Gastrocnemius medialis (tissue), 4 donors: ENCODE data around the gene LARP4. TPM values are rescaled to one million over a fixed set of nuclear protein-coding genes. Genes with fewer than 3 reads are reported as not detected.

Experiments used
- ATAC-seq, 2 donors: fragments of 150-250 bp; one replicate each; pipeline ENCODE4 v1.9.1; 2016
- DNase-seq, 2 donors: peaks; one replicate each; pipeline ENCODE4 v3.0.0-alpha.2; 2019
- H3K27ac ChIP-seq, 4 donors: fragments of 200-600 bp; sonication (generic); 1 replicate in 1 of 4; 2 replicates in 3 of 4; pipeline ENCODE4 v1.5.1; 2016 to 2018; ENCODE audit warnings: mild to moderate bottlenecking in 2 of 4, moderate library complexity in 1 of 4
- H3K27me3 ChIP-seq, 3 donors: fragments of 200-600 bp; sonication (generic) in 2 of 3; 1 replicate in 1 of 3; 2 replicates in 2 of 3; pipeline versions ENCODE4 v1.5.1 to v1.6.0; 2016 to 2019; ENCODE audit warnings: mild to moderate bottlenecking in 1 of 3, moderate library complexity in 1 of 3
- H3K36me3 ChIP-seq, 2 donors: fragments of 200-600 bp; sonication (generic) in 1 of 2; one replicate each; pipeline ENCODE4 v1.5.1; 2017 to 2018
- H3K4me1 ChIP-seq, 2 donors: fragments of 200-600 bp; sonication (generic) in 1 of 2; one replicate each; pipeline ENCODE4 v1.5.1; 2016 to 2017; ENCODE audit warnings: mild to moderate bottlenecking in 2 of 2
- H3K4me3 ChIP-seq, 4 donors: fragments of 200-600 bp; sonication (generic) in 3 of 4; 1 replicate in 1 of 4; 2 replicates in 3 of 4; pipeline ENCODE4 v1.5.1; 2016 to 2019; ENCODE audit warnings: mild to moderate bottlenecking in 2 of 4
- H3K9me3 ChIP-seq, 3 donors: fragments of 200-600 bp; sonication (generic) in 2 of 3; 1 replicate in 1 of 3; 2 replicates in 2 of 3; pipeline ENCODE4 v1.5.1; 2016 to 2019
- POLR2A ChIP-seq, 2 donors: fragments of 450-650 bp; IDR thresholded peaks; one replicate each; pipeline ENCODE4 v1.6.1; 2017; ENCODE audit warnings: antibody characterized with exemption in 2 of 2, mild to moderate bottlenecking in 2 of 2, moderate library complexity in 2 of 2
- in situ Hi-C, 4 donors: fragments of 200-750 bp; cut with MboI; loops; one replicate each; pipeline versions ENCODE4 v1.15.0 to v1.8.0; 2017; ENCODE audit warnings: low sequenced_read_pairs in 4 of 4
- intact Hi-C: fragments of 100-400 bp; cut with DNase I; formaldehyde crosslinking; loops from one replicate; pipeline ENCODE4 v1.15.1; 2023; ENCODE audit warnings: low total_unique reads
- total RNA-seq, 4 donors: library from RNA; depleted of rRNA; stranded (reverse); fragments of >200 nt; gene quantifications; one replicate each; pipeline versions ENCODE4 v1.1.0 to v1.2.3, GENCODE V29; 2016
- TF ChIP-seq, protein P1 (sequence below), 5 experiments: fragments of 450-650 bp in 3 of 5; fragments of 200-600 bp in 2 of 5; sonication (generic) in 2 of 5; IDR thresholded peaks in 4 of 5; conservative IDR thresholded peaks in 1 of 5; 1 replicate in 4 of 5; 2 replicates in 1 of 5; pipeline ENCODE4 v1.5.1; 2016 to 2019; ENCODE audit warnings: antibody characterized with exemption in 5 of 5, mild to moderate bottlenecking in 3 of 5, moderate library complexity in 3 of 5

LARP4 gene
- 10 to 100 TPM; 32.7 to 70.2 (median 42.4) TPM for total RNA-seq

DNA sequence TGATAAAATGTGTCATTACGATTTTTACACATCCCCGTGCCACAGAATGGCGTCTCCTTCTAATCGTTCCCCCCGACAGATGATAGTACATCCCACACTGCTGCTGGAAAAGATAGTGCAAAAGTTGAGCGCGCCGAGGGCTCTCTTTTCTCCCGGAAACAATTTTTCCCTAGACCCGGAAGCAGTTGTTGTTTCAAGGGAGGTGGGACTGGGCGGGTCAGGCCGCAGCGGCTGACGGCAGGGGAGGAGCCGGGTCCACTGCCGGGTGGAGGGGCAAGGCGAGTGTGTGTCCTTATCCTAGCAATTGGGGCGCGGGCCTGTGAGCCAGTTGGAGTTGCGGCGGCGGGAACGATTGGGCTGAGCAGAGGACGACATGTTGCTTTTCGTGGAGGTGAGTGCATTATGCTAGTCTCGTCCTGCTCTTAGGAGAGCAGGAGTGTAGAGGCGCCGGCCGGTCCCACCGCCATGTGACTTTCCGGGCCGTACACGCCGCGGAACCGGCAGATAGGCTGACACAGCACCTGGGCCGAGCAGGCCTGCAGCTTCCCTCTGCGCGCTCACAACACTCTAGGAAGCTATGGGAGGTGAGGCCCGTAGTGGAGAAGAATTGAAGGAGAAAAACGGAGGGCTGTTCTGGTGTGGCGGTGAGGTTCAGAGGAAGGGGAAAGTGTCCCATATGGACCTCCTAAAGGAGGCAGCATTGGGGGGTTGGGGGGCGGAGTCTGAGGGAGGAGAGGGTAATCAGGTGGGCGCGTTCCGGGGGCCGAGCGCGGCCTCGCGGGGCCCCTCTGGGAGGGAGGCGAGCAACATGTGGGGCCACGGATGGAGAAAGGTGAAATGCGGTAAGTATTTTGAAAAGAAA, at the start of gene LARP4:
Gene LARP4 (plus strand): TSS at position 248 of the 862 bp plus-strand sequence. CDS start 126 bp downstream, at position 374.
- Histone ChIP-seq H3K4me3 (peak within 1 kb of the TSS; percentile 75 to 93 (median 83)), H3K36me3 (no peaks in the 10 kb centered on the region), H3K9me3 (no peaks in the 10 kb centered on the region), H3K27ac (peak within 1 kb of the TSS; percentile 92 to 98 (median 96)), H3K27me3 (no peaks in the 10 kb centered on the region), H3K4me1 (peaks cover 20 to 24% of the 10 kb centered on the region in 2 donors)
- peak; percentile 91 to 93 for DNase-seq
- in situ Hi-C loops (no loop called here), intact Hi-C loops (loop anchor here (5.0 kb wide), 3 partner anchors 119 to 289 kb away; partner anchors contain the start of genes COX14 and LIMA1)
- ATAC-seq: peak; percentile 94 to 95
- TF ChIP-seq POLR2A (IDR thresholded peaks at IDR 0.05): peak; percentile 95 to 96
- TF ChIP-seq, protein P1, sequence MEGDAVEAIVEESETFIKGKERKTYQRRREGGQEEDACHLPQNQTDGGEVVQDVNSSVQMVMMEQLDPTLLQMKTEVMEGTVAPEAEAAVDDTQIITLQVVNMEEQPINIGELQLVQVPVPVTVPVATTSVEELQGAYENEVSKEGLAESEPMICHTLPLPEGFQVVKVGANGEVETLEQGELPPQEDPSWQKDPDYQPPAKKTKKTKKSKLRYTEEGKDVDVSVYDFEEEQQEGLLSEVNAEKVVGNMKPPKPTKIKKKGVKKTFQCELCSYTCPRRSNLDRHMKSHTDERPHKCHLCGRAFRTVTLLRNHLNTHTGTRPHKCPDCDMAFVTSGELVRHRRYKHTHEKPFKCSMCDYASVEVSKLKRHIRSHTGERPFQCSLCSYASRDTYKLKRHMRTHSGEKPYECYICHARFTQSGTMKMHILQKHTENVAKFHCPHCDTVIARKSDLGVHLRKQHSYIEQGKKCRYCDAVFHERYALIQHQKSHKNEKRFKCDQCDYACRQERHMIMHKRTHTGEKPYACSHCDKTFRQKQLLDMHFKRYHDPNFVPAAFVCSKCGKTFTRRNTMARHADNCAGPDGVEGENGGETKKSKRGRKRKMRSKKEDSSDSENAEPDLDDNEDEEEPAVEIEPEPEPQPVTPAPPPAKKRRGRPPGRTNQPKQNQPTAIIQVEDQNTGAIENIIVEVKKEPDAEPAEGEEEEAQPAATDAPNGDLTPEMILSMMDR (IDR thresholded peaks at IDR 0.05 in 4 of 5, conservative IDR thresholded peaks at IDR 0.05 in 1 of 5): no peak

DNA sequence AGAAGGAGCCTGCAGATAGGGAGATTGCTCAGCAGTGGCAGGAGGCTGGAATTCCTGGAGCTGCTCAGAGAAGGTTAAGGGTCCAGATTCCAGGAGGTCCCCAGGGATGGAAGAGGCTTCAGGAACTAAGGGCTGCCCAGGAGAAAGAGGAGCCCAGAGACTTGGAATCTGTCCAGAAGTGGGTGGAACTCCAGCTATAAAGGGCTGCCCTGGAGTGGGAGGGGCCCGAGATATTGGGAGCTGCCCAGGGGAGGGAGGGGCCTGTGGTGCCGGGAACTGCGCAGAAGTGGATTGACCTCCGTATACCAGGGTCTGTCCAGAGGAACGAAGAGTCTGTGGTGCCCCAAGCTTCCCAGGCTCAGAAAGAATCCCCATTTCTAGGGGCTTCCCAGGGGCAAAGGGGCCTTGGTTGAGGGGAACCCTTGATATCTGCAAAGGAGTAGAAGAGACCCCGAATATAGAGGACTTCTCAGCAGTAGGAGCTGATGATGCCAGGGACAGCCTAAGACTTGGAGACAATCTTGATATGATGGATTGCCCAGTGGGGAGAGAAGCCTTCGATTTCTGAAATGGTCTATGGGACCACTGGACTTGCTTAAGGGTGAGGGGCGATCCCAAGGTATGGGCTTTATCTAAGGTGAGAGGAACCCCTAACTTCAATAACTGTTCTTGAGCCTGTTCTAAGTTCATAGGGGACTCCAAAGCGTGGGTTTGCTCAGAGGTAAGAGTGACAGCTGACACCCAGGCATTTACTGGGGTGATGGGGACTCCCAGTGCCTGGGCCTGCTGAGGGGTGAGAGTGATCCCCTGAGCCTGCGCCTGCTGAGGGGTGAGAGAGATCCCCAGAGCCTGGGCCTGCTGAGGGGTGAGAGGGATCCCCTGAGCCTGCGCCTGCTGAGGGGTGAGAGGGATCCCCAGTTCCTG, 49.3 kb upstream of the LARP4 start:
- DNase-seq (no peak), ATAC-seq (no peak)
- Histone ChIP-seq H3K9me3 (no peaks in the 10 kb centered on the region), H3K27me3 (no peaks in the 10 kb centered on the region), H3K27ac (no peak overlapping the region), H3K4me1 (no peaks in the 10 kb centered on the region), H3K4me3 (no peak overlapping the region), H3K36me3 (no peaks in the 10 kb centered on the region)
- intact Hi-C loops: no loop called here
- in situ Hi-C loops: no loop called here
- TF ChIP-seq, protein P1 (IDR thresholded peaks at IDR 0.05 in 4 of 5, conservative IDR thresholded peaks at IDR 0.05 in 1 of 5): no peak
- TF ChIP-seq POLR2A (IDR thresholded peaks at IDR 0.05): no peak

DNA sequence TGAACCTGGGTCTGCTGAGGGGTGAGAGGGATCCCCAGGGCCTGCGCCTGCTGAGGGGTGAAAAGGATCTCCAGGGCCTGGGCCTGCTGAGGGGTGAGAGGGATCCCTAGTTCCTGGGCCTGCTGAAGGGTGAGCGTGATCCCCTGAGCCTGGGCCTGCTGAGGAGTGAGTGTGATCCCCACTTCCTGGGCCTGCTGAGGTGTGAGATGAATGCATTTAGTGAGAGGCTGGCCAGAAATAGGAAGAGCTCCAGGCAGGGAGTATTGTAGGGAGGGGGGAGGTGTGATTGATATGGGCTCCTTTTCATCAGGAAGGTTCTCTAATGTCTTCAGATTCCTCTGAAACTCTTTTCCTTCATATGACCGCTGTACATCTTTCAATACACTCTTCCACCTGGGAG, 47.3 kb upstream of the LARP4 start:
- Histone ChIP-seq H3K9me3 (no peaks in the 10 kb centered on the region), H3K27me3 (no peaks in the 10 kb centered on the region), H3K4me3 (no peak overlapping the region), H3K4me1 (no peaks in the 10 kb centered on the region), H3K36me3 (no peaks in the 10 kb centered on the region), H3K27ac (no peak overlapping the region)
- in situ Hi-C loops (no loop called here), intact Hi-C loops (no loop called here)
- DNase-seq: no peak
- TF ChIP-seq, protein P1 (IDR thresholded peaks at IDR 0.05 in 4 of 5, conservative IDR thresholded peaks at IDR 0.05 in 1 of 5): no peak
- TF ChIP-seq POLR2A (IDR thresholded peaks at IDR 0.05): no peak
- no peak for ATAC-seq

DNA sequence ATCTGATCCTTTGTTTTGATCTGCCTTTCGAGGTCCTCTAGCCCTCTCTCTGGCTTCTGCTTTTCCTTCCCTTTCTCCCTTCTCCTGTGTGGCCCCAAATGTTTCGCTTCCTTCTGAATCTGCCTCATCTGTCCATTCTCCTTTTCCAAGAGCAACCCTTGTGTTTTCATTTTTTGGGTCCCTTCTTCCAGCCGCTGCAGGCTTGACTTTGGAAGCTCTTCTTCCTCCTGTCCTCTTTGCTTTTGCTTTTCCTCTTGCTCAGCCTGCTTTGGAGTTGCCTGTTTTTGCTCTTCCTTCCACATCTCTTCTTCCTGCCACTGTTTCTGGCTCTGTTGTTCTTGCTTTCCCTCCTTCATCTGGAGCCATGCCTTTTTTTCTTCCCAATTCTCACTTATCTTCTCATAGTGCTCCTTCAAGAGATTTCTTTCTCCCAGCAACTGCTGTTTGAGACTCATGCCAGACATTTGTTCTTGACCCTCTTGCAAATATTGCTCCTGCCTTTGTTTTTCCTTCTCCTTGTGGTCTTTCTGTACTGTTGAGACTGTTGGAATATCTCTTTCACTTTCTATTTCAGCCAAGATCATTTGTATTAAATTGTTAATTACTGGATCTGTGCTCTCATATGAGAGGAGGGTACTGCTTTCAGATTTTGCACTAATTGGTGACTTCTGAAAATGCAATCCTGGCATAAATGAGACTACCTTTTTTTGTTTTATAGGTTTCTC, 46.7 kb upstream of the LARP4 start:
- H3K9me3 ChIP-seq: no peaks in the 10 kb centered on the region
- H3K4me3 ChIP-seq: no peak overlapping the region
- H3K27me3 ChIP-seq: no peaks in the 10 kb centered on the region
- ATAC-seq (no peak), DNase-seq (no peak)
- no peaks in the 10 kb centered on the region for H3K36me3 ChIP-seq
- intact Hi-C loops: no loop called here
- TF ChIP-seq, protein P1 (IDR thresholded peaks at IDR 0.05 in 4 of 5, conservative IDR thresholded peaks at IDR 0.05 in 1 of 5): no peak
- no peak for TF ChIP-seq POLR2A (IDR thresholded peaks at IDR 0.05)
- in situ Hi-C loops: no loop called here
- no peaks in the 10 kb centered on the region for H3K4me1 ChIP-seq
- peak overlapping the region in 2 of 4 donors; percentile 20 to 22 for H3K27ac ChIP-seq
